Osteoblast (primary cell): ENCODE data around the gene NPIPA3. TPM values are rescaled to one million over a fixed set of nuclear protein-coding genes. Genes with fewer than 3 reads are reported as not detected.

Experiments
- DNase-seq: peaks from one replicate; pipeline ENCODE4 v3.0.0; 2011; ENCODE audit warnings: low spot score, mixed read lengths; ENCODE audit not compliant: insufficient read length; ENCODE audit errors: missing footprints
- H2AFZ ChIP-seq: 2 replicates; pipeline ENCODE4 v1.6.0; 2011; ENCODE audit warnings: mild to moderate bottlenecking, low read length
- H3K27ac ChIP-seq: 2 replicates; pipeline ENCODE4 v1.5.1; 2011; ENCODE audit warnings: mild to moderate bottlenecking, low read depth, low read length, moderate library complexity
- H3K27me3 ChIP-seq: 2 replicates; pipeline ENCODE4 v1.6.0; 2012; ENCODE audit warnings: mild to moderate bottlenecking, control low read depth, inconsistent platforms, low read length, moderate library complexity; ENCODE audit not compliant: insufficient read depth
- H3K36me3 ChIP-seq: 2 replicates; pipeline ENCODE4 v1.5.1; 2011; ENCODE audit warnings: mild to moderate bottlenecking, low read length, control low read depth, moderate library complexity; ENCODE audit not compliant: insufficient read depth
- H3K4me1 ChIP-seq: 2 replicates; pipeline ENCODE4 v1.5.1; 2011; ENCODE audit warnings: mild to moderate bottlenecking, low read length, control low read depth, moderate library complexity; ENCODE audit not compliant: insufficient read depth
- H3K4me2 ChIP-seq: 2 replicates; pipeline ENCODE4 v1.6.0; 2011; ENCODE audit warnings: mild to moderate bottlenecking, low read length; ENCODE audit not compliant: insufficient read depth
- H3K4me3 ChIP-seq: fragments of 200-600 bp; sonication (generic); 3 replicates; pipeline ENCODE4 v1.5.1; 2012; ENCODE audit warnings: mild to moderate bottlenecking, low read length, inconsistent platforms; ENCODE audit not compliant: insufficient read depth
- H3K79me2 ChIP-seq: 2 replicates; pipeline ENCODE4 v1.6.0; 2012; ENCODE audit warnings: mild to moderate bottlenecking, low read length, control low read depth, inconsistent platforms; ENCODE audit not compliant: insufficient read depth
- H3K9me3 ChIP-seq: 2 replicates; pipeline ENCODE4 v1.5.1; 2011; ENCODE audit warnings: low read depth, low read length, control low read depth
- H4K20me1 ChIP-seq: 2 replicates; pipeline ENCODE4 v1.6.0; 2012; ENCODE audit warnings: mild to moderate bottlenecking, low read length, control low read depth; ENCODE audit not compliant: insufficient read depth
- total RNA-seq: library from RNA; depleted of rRNA; stranded (reverse); fragments of >200 nt; gene quantifications from 2 replicates; pipeline ENCODE4 v1.2.3, GENCODE V29; 2012
- TF ChIP-seq, protein P1 (sequence below): IDR thresholded peaks from 2 replicates; pipeline ENCODE4 v1.5.1; 2011; ENCODE audit warnings: mild to moderate bottlenecking, low read depth, low read length, moderate library complexity; ENCODE audit errors: extremely low read depth

The NPIPA3 gene
- total RNA-seq, 1 donor, result 0.72 TPM

DNA sequence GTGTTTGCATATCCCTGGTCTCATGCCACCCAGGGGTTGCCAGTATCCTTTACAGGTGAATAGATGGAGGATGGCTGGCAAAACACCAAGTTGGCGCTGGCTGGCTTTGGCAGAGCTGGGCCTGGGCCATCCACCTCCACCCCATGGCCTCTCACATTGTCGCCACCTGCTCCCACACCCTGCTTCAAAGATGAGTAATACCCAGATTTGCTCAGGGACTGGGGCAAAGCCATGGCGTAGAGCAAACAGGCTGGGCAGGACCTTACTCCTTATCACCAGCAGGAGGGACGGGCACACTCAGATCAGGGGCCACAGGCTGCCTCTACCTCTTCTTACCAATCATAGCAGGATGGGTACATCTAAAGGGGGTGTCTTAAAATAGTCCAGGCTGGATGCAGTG, 33.4 kb upstream of the NPIPA3 start:
- Histone ChIP-seq H3K27ac (no peak overlapping the region), H3K4me3 (no peak overlapping the region), H3K9me3 (no peaks in the 10 kb centered on the region), H3K27me3 (no peaks in the 10 kb centered on the region), H3K79me2 (no peaks in the 10 kb centered on the region), H2AFZ (no peak overlapping the region), H3K4me1 (no peaks in the 10 kb centered on the region), H3K4me2 (no peak overlapping the region), H4K20me1 (no peaks in the 10 kb centered on the region), H3K36me3 (peaks cover 27% of the 10 kb centered on the region)
- peak; percentile 47 for DNase-seq
- TF ChIP-seq, protein P1, sequence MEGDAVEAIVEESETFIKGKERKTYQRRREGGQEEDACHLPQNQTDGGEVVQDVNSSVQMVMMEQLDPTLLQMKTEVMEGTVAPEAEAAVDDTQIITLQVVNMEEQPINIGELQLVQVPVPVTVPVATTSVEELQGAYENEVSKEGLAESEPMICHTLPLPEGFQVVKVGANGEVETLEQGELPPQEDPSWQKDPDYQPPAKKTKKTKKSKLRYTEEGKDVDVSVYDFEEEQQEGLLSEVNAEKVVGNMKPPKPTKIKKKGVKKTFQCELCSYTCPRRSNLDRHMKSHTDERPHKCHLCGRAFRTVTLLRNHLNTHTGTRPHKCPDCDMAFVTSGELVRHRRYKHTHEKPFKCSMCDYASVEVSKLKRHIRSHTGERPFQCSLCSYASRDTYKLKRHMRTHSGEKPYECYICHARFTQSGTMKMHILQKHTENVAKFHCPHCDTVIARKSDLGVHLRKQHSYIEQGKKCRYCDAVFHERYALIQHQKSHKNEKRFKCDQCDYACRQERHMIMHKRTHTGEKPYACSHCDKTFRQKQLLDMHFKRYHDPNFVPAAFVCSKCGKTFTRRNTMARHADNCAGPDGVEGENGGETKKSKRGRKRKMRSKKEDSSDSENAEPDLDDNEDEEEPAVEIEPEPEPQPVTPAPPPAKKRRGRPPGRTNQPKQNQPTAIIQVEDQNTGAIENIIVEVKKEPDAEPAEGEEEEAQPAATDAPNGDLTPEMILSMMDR, result no peak

DNA sequence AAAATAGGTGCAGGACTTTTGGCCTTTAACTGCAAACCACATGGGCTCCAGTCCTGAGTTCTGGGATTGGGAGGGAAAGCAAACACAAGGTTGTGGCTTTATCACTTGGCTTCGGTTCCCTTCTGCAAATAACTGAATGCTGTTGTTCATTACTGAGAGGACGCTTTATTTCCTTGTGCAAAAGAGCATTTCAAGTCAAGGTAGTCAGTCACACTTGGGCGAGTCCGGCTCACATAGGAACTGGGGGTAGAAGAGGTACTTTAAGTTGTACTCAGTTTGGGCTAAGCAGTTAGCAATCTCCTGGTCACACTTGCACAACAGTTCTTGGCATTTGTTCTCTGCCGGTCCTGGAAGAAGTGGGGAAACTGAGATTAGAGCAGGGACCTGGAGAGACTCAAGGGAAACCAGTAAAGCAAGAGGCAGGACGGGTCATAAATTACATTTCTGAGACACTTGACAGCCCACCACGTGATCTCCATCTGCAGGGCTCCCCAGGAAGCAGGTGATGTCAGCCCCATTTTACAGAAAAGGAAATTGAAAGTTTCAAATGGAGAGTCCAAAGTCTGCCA, 30.7 kb upstream of the NPIPA3 start:
- Histone ChIP-seq H3K79me2 (no peaks in the 10 kb centered on the region), H3K4me2 (no peak overlapping the region), H4K20me1 (no peaks in the 10 kb centered on the region), H3K9me3 (no peaks in the 10 kb centered on the region), H3K27ac (no peak overlapping the region), H3K27me3 (no peaks in the 10 kb centered on the region), H3K4me1 (no peaks in the 10 kb centered on the region), H3K36me3 (peaks cover 12% of the 10 kb centered on the region), H3K4me3 (no peak overlapping the region), H2AFZ (no peak overlapping the region)
- DNase-seq, result no peak
- TF ChIP-seq, protein P1, result no peak

DNA sequence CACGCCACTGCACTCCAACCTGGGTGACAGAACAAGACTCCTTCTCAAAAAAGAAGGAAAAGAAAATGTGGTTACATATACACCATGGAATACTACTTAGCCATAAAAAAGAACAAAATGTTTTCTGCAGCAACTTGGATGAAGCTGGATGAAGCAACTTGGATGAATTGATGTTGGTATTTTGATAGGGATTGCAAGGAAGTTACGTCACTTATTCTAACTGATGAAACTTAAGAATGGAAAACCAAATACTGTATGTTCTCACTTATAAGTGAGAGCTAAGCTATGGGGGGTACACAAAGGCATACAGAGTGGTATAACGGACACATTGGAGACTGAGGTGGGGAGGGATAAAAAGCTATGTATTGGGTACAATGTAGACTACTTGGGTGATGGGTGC, 26.6 kb upstream of the NPIPA3 start:
- TF ChIP-seq, protein P1, result no peak

DNA sequence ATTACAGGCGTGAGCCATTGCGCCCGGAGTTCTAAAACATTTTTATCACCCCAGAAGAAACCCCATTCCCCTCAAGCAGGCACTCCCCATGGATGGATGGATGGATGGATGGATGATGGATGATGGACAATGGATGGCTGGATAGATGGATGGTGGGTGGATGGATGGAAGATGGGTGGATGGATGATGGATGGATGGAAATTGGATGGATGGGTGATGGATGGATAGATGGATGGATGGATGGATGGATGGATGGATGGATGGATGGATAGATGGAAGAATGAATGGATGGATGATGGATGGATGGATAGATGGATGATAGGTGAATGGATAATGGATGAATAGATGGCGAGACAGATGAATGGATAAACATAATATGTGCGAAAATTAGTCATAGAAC, 25.6 kb upstream of the NPIPA3 start:
- Histone ChIP-seq H3K36me3 (no peaks in the 10 kb centered on the region), H4K20me1 (no peaks in the 10 kb centered on the region), H3K4me1 (no peaks in the 10 kb centered on the region), H3K27me3 (no peaks in the 10 kb centered on the region), H2AFZ (no peak overlapping the region), H3K4me2 (no peak overlapping the region), H3K4me3 (no peak overlapping the region), H3K27ac (no peak overlapping the region), H3K9me3 (no peaks in the 10 kb centered on the region), H3K79me2 (no peaks in the 10 kb centered on the region)
- TF ChIP-seq, protein P1, result no peak
- DNase-seq, result no peak

More for the DNA sequence above, 26.6 kb upstream of the NPIPA3 start:
- Histone ChIP-seq H3K4me1 (no peaks in the 10 kb centered on the region), H3K4me3 (no peak overlapping the region), H3K27ac (no peak overlapping the region), H3K4me2 (no peak overlapping the region), H3K9me3 (no peaks in the 10 kb centered on the region), H4K20me1 (no peaks in the 10 kb centered on the region), H3K79me2 (no peaks in the 10 kb centered on the region), H2AFZ (no peak overlapping the region), H3K27me3 (no peaks in the 10 kb centered on the region), H3K36me3 (no peaks in the 10 kb centered on the region)
- no peak for DNase-seq
